Upper lobe of right lung (tissue), 1 donor: Measurements from ENCODE around the gene FMNL1. TPM values are rescaled to one million over a fixed set of nuclear protein-coding genes. Genes with fewer than 3 reads are reported as not detected.

Source experiments
- ATAC-seq: fragments of 200-7000 bp; cut with Tn5 transposase; one replicate; pipeline ENCODE4 v1.9.1; 2020; ENCODE audit warnings: mild to moderate bottlenecking, moderate library complexity
- DNase-seq: peaks from one replicate; pipeline ENCODE4 v3.0.0-alpha.2; 2020
- H3K27ac ChIP-seq: fragments of 200-600 bp; one replicate; pipeline ENCODE4 v1.8.0; 2022
- H3K27me3 ChIP-seq: fragments of 200-600 bp; one replicate; pipeline ENCODE4 v1.8.0; 2022; ENCODE audit warnings: mild to moderate bottlenecking
- H3K36me3 ChIP-seq: fragments of 200-600 bp; one replicate; pipeline ENCODE4 v1.8.0; 2022
- H3K4me1 ChIP-seq: fragments of 200-600 bp; one replicate; pipeline ENCODE4 v1.8.0; 2022
- H3K4me3 ChIP-seq: fragments of 200-600 bp; one replicate; pipeline ENCODE4 v1.8.0; 2022; ENCODE audit warnings: mild to moderate bottlenecking
- H3K9me3 ChIP-seq: fragments of 200-600 bp; one replicate; pipeline ENCODE4 v1.8.0; 2022
- CTCF ChIP-seq: fragments of 200-600 bp; IDR thresholded peaks from one replicate; pipeline ENCODE4 v1.8.0; 2022; ENCODE audit warnings: antibody characterized with exemption
- intact Hi-C: fragments of 100-400 bp; cut with DNase I; formaldehyde crosslinking; loops from one replicate; pipeline ENCODE4 v1.11.0; 2022
- total RNA-seq: library from RNA; stranded (reverse); fragmentation: NEBNext Ultra II Directional; extraction: Animal tissue kit (Norgen Biotek cat#: 25700); gene quantifications from one replicate; pipeline ENCODE4 v1.2.1, GENCODE V29; 2021
- donor health status: DM: no; HTN: yes; CAD: no; lungs with severe emphysema.

FMNL1 gene
- total RNA-seq, 1 donor from 2014 or later: 62.3 TPM

- no peaks in the 10 kb centered on the region for H3K27me3 ChIP-seq
- DNase-seq (no peak), ATAC-seq (no peak)
- H3K4me3 ChIP-seq: no peak overlapping the region
- intact Hi-C loops: no loop called here
- peaks cover 22% of the 10 kb centered on the region for H3K4me1 ChIP-seq
- no peak overlapping the region for H3K27ac ChIP-seq
- no peaks in the 10 kb centered on the region for H3K9me3 ChIP-seq
- peaks cover 30% of the 10 kb centered on the region for H3K36me3 ChIP-seq
- TF ChIP-seq CTCF: no peak
These were observed 58.2 kb downstream of the FMNL1 start for GRCh38 chr17:45279898-45280297.

- peaks cover 13% of the 10 kb centered on the region for H3K4me1 ChIP-seq
- H3K27ac ChIP-seq: peak overlapping the region; percentile 30
- peaks cover 58% of the 10 kb centered on the region for H3K36me3 ChIP-seq
- intact Hi-C loops: no loop called here
- H3K9me3 ChIP-seq: no peaks in the 10 kb centered on the region
- TF ChIP-seq CTCF: no peak
- H3K4me3 ChIP-seq: no peak overlapping the region
- ATAC-seq (peak; percentile 80), DNase-seq (peak; percentile 71)
- no peaks in the 10 kb centered on the region for H3K27me3 ChIP-seq
These were observed 61.3 kb downstream of the FMNL1 start for GRCh38 chr17:45282683-45283644.

- TF ChIP-seq CTCF: no peak
- Histone ChIP-seq H3K4me1 (peaks cover 19% of the 10 kb centered on the region), H3K36me3 (peaks cover 58% of the 10 kb centered on the region), H3K9me3 (no peaks in the 10 kb centered on the region), H3K4me3 (no peak overlapping the region), H3K27me3 (no peaks in the 10 kb centered on the region), H3K27ac (no peak overlapping the region)
- intact Hi-C loops: no loop called here
- ATAC-seq (no peak), DNase-seq (no peak)
These were observed 62.0 kb downstream of the FMNL1 start for GRCh38 chr17:45283711-45284110.

- Histone ChIP-seq H3K36me3 (peaks cover 66% of the 10 kb centered on the region), H3K27me3 (no peaks in the 10 kb centered on the region), H3K4me1 (peaks cover 25% of the 10 kb centered on the region), H3K27ac (no peak overlapping the region), H3K4me3 (no peak overlapping the region), H3K9me3 (no peaks in the 10 kb centered on the region)
- TF ChIP-seq CTCF: peak; percentile 26
- ATAC-seq (peak; percentile 22), DNase-seq (peak; percentile 70)
- intact Hi-C loops: no loop called here
These were observed 62.8 kb downstream of the FMNL1 start for GRCh38 chr17:45284176-45285140.

- Histone ChIP-seq H3K9me3 (no peaks in the 10 kb centered on the region), H3K27me3 (no peaks in the 10 kb centered on the region), H3K4me1 (peaks cover 42% of the 10 kb centered on the region), H3K4me3 (no peak overlapping the region), H3K36me3 (peaks cover 76% of the 10 kb centered on the region), H3K27ac (no peak overlapping the region)
- no peak for TF ChIP-seq CTCF
- intact Hi-C loops: no loop called here
- DNase-seq: no peak
- ATAC-seq: no peak
These were observed 64.6 kb downstream of the FMNL1 start for GRCh38 chr17:45286286-45286685.
